Stimulated activated CD4-positive, alpha-beta T cell treated with anti-CD3 and anti-CD28 coated beads, Interleukin-12 subunit alpha, Interleukin-12 subunit beta, amount 100 ng/mL, for 24 hours (primary cell): Measurements from ENCODE around the gene TM7SF2.
"Not testable (repeated sequence)": the region's sequence is repeated elsewhere in the genome, so short reads cannot be mapped to it uniquely, and the experiment has no call there.

Experiments used
- DNase-seq, 2 experiments: peaks; one replicate each; pipeline ENCODE4 v3.0.0-alpha.2; 2020; ENCODE audit warnings: low read depth in 2 of 2

TM7SF2 gene

GRCh38 chr11:65115361-65116082, 3.9 kb downstream of the TM7SF2 start:
- no peak for DNase-seq

- DNase-seq = no peak
Measured at GRCh38 chr11:65116370-65117205, 4.9 kb downstream of the TM7SF2 start.

GRCh38 chr11:65117206-65118096, 5.8 kb downstream of the TM7SF2 start, which contains the start of gene ZNHIT2:
Gene ZNHIT2 (minus strand): TSS chr11:65117701. CDS start chr11:65117653, 48 bp downstream.
- DNase-seq = peak; percentile 100

- DNase-seq = no peak
Measured at GRCh38 chr11:65118097-65118837, 6.6 kb downstream of the TM7SF2 start.

GRCh38 chr11:65118891-65119669, 7.4 kb downstream of the TM7SF2 start:
- DNase-seq = not testable (repeated sequence)

GRCh38 chr11:65119670-65119995, 8.0 kb downstream of the TM7SF2 start:
- no peak for DNase-seq

GRCh38 chr11:65120831-65121230, 9.2 kb downstream of the TM7SF2 start:
- no peak for DNase-seq

GRCh38 chr11:65121447-65121864, 9.8 kb downstream of the TM7SF2 start:
- DNase-seq = no peak

- peak; percentile 96 to 99 for DNase-seq
Measured at GRCh38 chr11:65121865-65122696, 10.4 kb downstream of the TM7SF2 start, which contains the start of the genes FAU and MRPL49. Gene FAU (minus strand): TSS chr11:65122134. CDS start chr11:65121813, 321 bp downstream. Gene MRPL49 (plus strand): TSS chr11:65122321. CDS start chr11:65122347, 26 bp downstream.

- DNase-seq = no peak
Measured at GRCh38 chr11:65124480-65125196, 13.0 kb downstream of the TM7SF2 start.

- no peak for DNase-seq
Measured at GRCh38 chr11:65125197-65126056, 13.8 kb downstream of the TM7SF2 start.

GRCh38 chr11:65126624-65127274, 15.1 kb downstream of the TM7SF2 start:
- no peak for DNase-seq

- no peak for DNase-seq
Measured at GRCh38 chr11:65127473-65128181, 16.0 kb downstream of the TM7SF2 start.

GRCh38 chr11:65128182-65129145, 16.8 kb downstream of the TM7SF2 start:
- no peak for DNase-seq
